Psoas muscle (tissue), 8 donors: ENCODE data around the gene TCF7L2. TPM values are rescaled to one million over a fixed set of nuclear protein-coding genes. Genes with fewer than 3 reads are reported as not detected.

Experiments
- ATAC-seq, 4 donors: fragments of 200-7000 bp; cut with Tn5 transposase; one replicate each; pipeline ENCODE4 v1.9.1; 2020; ENCODE audit warnings: moderate library complexity in 3 of 4, mild to moderate bottlenecking in 2 of 4
- DNase-seq, 2 donors: peaks; one replicate each; pipeline ENCODE4 v3.0.0-alpha.2; 2020
- H3K27ac ChIP-seq: fragments of 200-600 bp; one replicate; pipeline ENCODE4 v1.8.0; 2022
- H3K27me3 ChIP-seq, 3 donors: fragments of 200-600 bp in 1 of 3; one replicate each; pipeline versions ENCODE4 v1.6.1 to v1.8.0; 2013 to 2022; ENCODE audit warnings: low read length in 2 of 3, mild to moderate bottlenecking in 2 of 3, moderate library complexity in 1 of 3; ENCODE audit not compliant: insufficient read depth in 3 of 3
- H3K36me3 ChIP-seq, 2 donors: fragments of 200-600 bp in 1 of 2; one replicate each; pipeline versions ENCODE4 v1.6.1 to v1.8.0; 2013 to 2022; ENCODE audit warnings: low read depth in 1 of 2, mild to moderate bottlenecking in 1 of 2, moderate library complexity in 1 of 2; ENCODE audit not compliant: insufficient read depth in 1 of 2
- H3K4me1 ChIP-seq: fragments of 200-600 bp; one replicate; pipeline ENCODE4 v1.8.0; 2022
- H3K4me3 ChIP-seq: fragments of 200-600 bp; one replicate; pipeline ENCODE4 v1.8.0; 2022; ENCODE audit warnings: mild to moderate bottlenecking
- H3K9me3 ChIP-seq: fragments of 200-600 bp; one replicate; pipeline ENCODE4 v1.8.0; 2022
- CTCF ChIP-seq: fragments of 200-600 bp; IDR thresholded peaks from one replicate; pipeline ENCODE4 v1.8.0; 2022; ENCODE audit warnings: antibody characterized with exemption
- WGBS, 3 donors: extraction: QIAGEN DNeasy Blood & Tissue Kit; methylation state at CpG; one replicate each; pipeline versions ENCODE4 v1.1.6 to v1.1.7; 2013; 5-methylcytosine and 5-hydroxymethylcytosine counted together
- intact Hi-C, 2 donors: fragments of 100-400 bp; cut with DNase I; formaldehyde crosslinking; loops; one replicate each; pipeline versions ENCODE4 v1.11.0 to v1.14.2; 2022
- polyA plus RNA-seq, 3 donors: library from polyadenylated mRNA; stranded (reverse); fragments of 200-250 nt; gene quantifications; one replicate each; pipeline ENCODE4 v1.2.3, GENCODE V29; 2013
- total RNA-seq, 4 donors: library from RNA; stranded (reverse); fragmentation: NEBNext Ultra II Directional in 2 of 4; extraction: Animal tissue kit (Norgen Biotek cat#: 25700) in 2 of 4; gene quantifications; one replicate each; pipeline versions ENCODE4 v1.2.1 to v1.2.4, GENCODE V29; 2021 to 2023
- donor health status: healthy with polysubstance abuse.
- donor health status: DM: no; HTN: no; CAD: no; lungs with moderate emphysema.
- donor health status: Bipolar disorder and iron deficiency.
- donor health status: healthy.
- donor health status: DM: yes; HTN: yes; CAD: no.
- donor health status: DM: no; HTN: no; CAD: no.
- donor health status: DM: no; HTN: no; CAD: no.
- donor health status: DM: yes; HTN: yes; CAD: no.

The TCF7L2 gene
- total and polyA plus RNA-seq, 7 donors = 1.8 to 8.5 (median 4.3) TPM

GRCh38 chr10:113097036-113097435, 147.0 kb downstream of the TCF7L2 start:
- ATAC-seq (no peak), DNase-seq (no peak)
- no peak overlapping the region for H3K27ac ChIP-seq
- no peaks in the 10 kb centered on the region for H3K36me3 ChIP-seq
- no peaks in the 10 kb centered on the region for H3K4me1 ChIP-seq
- no peak for TF ChIP-seq CTCF
- intact Hi-C loops = no loop called here
- H3K9me3 ChIP-seq = no peaks in the 10 kb centered on the region
- 83 to 94% (median 83%) methylated on average over 6 of the region's 6 CpGs for WGBS, 3 donors
- H3K27me3 ChIP-seq = no peaks in the 10 kb centered on the region
- H3K4me3 ChIP-seq = no peak overlapping the region

DNA sequence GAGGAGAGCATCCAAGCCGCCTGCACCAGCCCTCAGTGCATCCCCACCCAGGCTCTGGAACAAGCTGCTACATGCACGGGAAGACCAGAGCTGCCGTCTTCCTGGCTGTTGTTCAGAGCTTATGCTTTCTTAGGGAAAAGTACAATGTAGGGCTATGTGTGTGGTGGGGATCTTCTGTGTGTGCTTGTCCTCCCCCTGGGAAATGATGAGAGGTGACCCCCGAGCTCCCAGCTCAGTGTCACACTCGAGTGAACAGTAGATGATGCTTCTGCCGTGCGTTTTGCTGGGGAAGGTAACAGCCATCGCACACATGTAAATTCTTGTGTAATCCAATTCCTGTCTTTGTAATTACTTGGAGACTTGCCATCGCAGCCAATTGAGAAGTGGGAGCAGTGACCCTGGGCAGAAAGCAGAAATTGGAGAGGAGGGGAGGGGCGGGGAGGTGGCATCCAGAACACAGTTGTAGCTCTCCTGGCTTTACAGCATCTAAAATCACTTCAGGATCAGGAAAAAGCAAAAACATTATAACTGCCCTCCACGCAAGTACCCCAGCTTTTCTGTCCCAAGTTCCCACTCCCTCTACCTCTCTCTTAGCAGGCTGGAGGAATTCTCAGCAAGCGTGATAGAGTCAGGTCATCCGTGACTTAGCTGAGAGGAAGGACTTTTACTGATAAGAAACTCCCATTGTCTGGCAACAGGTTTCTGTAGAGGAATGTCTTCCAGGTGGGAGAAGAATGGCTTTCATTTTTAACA, 149.6 kb downstream of the TCF7L2 start:
- intact Hi-C loops = no loop called here
- no peak for TF ChIP-seq CTCF
- ATAC-seq = no peak
- WGBS, 3 donors = 61 to 62% (median 62%) methylated on average over 13 of the region's 13 CpGs
- H3K36me3 ChIP-seq = no peaks in the 10 kb centered on the region
- no peak overlapping the region for H3K27ac ChIP-seq
- no peaks in the 10 kb centered on the region for H3K27me3 ChIP-seq
- no peak for DNase-seq
- no peak overlapping the region for H3K4me3 ChIP-seq
- no peaks in the 10 kb centered on the region for H3K4me1 ChIP-seq
- no peaks in the 10 kb centered on the region for H3K9me3 ChIP-seq

DNA sequence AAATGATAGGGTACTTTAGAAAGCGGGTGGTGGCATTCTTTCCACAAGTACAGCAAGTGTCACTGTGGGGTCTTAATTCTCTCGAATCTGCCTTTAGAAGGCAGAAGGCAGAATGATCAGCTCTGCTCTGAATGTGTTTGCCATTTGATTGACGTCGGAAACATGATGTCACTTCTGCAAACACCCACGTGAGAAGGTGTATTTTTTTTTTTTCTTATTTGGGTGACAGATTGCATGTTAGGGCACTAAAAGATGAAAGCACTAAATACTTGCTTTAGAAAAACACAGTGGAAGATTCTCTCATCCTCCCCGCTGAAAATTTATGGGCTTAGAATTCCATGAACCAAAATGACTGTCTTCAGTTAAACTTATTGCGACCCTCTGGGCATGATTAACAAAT, 150.2 kb downstream of the TCF7L2 start:
- TF ChIP-seq CTCF = no peak
- WGBS, 3 donors = 84 to 85% (median 85%) methylated on average over 7 of the region's 7 CpGs
- DNase-seq (no peak), ATAC-seq (no peak)
- H3K4me1 ChIP-seq = no peaks in the 10 kb centered on the region
- H3K27me3 ChIP-seq = no peaks in the 10 kb centered on the region
- no peaks in the 10 kb centered on the region for H3K9me3 ChIP-seq
- intact Hi-C loops = no loop called here
- no peaks in the 10 kb centered on the region for H3K36me3 ChIP-seq
- no peak overlapping the region for H3K27ac ChIP-seq
- H3K4me3 ChIP-seq = no peak overlapping the region

DNA sequence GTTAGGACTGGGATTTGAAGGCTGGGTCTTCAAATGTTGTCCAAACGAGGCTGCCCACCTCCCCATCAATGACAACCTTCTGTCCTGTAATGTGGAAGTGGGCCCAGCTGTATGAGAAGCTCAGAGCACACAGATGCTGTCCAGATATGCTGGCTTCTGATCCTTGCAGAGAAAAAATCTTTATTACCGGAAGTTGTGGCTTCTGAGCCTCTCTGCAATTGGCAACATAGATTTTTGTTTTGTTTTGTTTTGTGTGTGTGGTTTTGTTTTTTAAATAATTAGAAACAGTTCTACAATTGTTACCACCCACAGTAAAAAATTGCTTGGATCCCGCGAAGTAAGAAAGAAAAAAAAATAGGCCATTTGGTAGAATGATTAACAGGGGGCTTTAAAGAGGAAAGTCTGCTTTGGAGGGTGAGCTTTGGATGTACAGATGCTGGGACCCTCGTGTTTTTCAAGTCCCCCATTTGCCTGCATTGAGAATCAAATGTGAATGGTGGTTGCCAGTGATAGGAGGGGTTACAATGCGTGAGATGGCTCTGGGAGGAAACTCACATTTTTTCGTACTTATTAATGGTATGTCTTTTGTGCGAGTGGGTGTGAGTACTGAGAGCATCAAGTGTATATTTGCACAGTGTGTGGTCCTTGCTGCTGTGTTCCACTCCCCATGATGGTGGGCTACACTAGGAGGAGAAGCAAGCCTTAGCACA, 153.2 kb downstream of the TCF7L2 start:
- DNase-seq = no peak
- H3K27ac ChIP-seq = no peak overlapping the region
- H3K36me3 ChIP-seq = no peaks in the 10 kb centered on the region
- no peaks in the 10 kb centered on the region for H3K4me1 ChIP-seq
- H3K9me3 ChIP-seq = no peaks in the 10 kb centered on the region
- no peaks in the 10 kb centered on the region for H3K27me3 ChIP-seq
- no peak for ATAC-seq
- 81 to 84% (median 82%) methylated on average over 8 of the region's 8 CpGs for WGBS, 3 donors
- TF ChIP-seq CTCF = no peak
- intact Hi-C loops = no loop called here
- H3K4me3 ChIP-seq = no peak overlapping the region
